GM10248 (cell line): ENCODE measurements around the gene LYZL6.

Source experiments
- CTCF ChIA-PET: fragments of 300-600 bp; sonication (Branson Sonifier 250); formaldehyde crosslinking; extraction: SDS; loops from one replicate; lab custom pipeline; 2021; ENCODE audit warnings: antibody characterized with exemption; lab: Yijun Ruan, JAX
- POLR2A ChIA-PET: fragments of 350-650 bp; sonication (Branson Sonifier 250); formaldehyde crosslinking; extraction: SDS; loops from one replicate; lab custom pipeline; 2020; ENCODE audit warnings: antibody characterized with exemption; lab: Yijun Ruan, JAX
- DNase-seq: peaks from one replicate; pipeline ENCODE4 v3.0.0; 2012; ENCODE audit errors: extremely low spot score
- TF ChIP-seq, protein P1 (sequence below): IDR thresholded peaks from 2 replicates; pipeline ENCODE4 v1.5.1; 2012; ENCODE audit warnings: mild to moderate bottlenecking, low read depth; ENCODE audit errors: extremely low read depth, missing control alignments, control extremely low read depth

LYZL6 gene

GRCh38 chr17:35892091-35893035 is 51.1 kb downstream of the LYZL6 start:
- peak; percentile 50 for DNase-seq
- TF ChIP-seq, protein P1, sequence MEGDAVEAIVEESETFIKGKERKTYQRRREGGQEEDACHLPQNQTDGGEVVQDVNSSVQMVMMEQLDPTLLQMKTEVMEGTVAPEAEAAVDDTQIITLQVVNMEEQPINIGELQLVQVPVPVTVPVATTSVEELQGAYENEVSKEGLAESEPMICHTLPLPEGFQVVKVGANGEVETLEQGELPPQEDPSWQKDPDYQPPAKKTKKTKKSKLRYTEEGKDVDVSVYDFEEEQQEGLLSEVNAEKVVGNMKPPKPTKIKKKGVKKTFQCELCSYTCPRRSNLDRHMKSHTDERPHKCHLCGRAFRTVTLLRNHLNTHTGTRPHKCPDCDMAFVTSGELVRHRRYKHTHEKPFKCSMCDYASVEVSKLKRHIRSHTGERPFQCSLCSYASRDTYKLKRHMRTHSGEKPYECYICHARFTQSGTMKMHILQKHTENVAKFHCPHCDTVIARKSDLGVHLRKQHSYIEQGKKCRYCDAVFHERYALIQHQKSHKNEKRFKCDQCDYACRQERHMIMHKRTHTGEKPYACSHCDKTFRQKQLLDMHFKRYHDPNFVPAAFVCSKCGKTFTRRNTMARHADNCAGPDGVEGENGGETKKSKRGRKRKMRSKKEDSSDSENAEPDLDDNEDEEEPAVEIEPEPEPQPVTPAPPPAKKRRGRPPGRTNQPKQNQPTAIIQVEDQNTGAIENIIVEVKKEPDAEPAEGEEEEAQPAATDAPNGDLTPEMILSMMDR = no peak
- POLR2A ChIA-PET = interaction anchor here (0.8 kb wide), 1 partner anchor 38 kb away, joined by 3 read pairs; no protein-coding TSS in a partner anchor
- CTCF ChIA-PET = interaction anchor here (1.0 to 1.3 kb wide), 2 partner anchors 12 to 23 kb away, joined by 4 read pairs; partner anchors contain the start of gene CCL5

- DNase-seq = no peak
- TF ChIP-seq, protein P1 = no peak
- ChIA-PET POLR2A (interaction anchor here (0.7 kb wide), 1 partner anchor 65 kb away, joined by 3 read pairs; no protein-coding TSS in a partner anchor), CTCF (interaction anchor here (1.1 to 4.4 kb wide), 2 partner anchors 11 to 30 kb away, joined by 3 to 17 read pairs; partner anchors contain the start of gene CCL5)
These were observed 52.2 kb downstream of the LYZL6 start for GRCh38 chr17:35891269-35891668.

- ChIA-PET CTCF (interaction anchor here (1.1 to 4.4 kb wide), 2 partner anchors 10 to 30 kb away, joined by 3 to 17 read pairs; partner anchors contain the start of gene CCL5), POLR2A (interaction anchor here (0.7 to 0.8 kb wide), 2 partner anchors 10 to 65 kb away, joined by 3 to 4 read pairs; no protein-coding TSS in a partner anchor)
- TF ChIP-seq, protein P1 = no peak
- peak; percentile 50 for DNase-seq
These were observed 52.7 kb downstream of the LYZL6 start for GRCh38 chr17:35890774-35891155.

DNA sequence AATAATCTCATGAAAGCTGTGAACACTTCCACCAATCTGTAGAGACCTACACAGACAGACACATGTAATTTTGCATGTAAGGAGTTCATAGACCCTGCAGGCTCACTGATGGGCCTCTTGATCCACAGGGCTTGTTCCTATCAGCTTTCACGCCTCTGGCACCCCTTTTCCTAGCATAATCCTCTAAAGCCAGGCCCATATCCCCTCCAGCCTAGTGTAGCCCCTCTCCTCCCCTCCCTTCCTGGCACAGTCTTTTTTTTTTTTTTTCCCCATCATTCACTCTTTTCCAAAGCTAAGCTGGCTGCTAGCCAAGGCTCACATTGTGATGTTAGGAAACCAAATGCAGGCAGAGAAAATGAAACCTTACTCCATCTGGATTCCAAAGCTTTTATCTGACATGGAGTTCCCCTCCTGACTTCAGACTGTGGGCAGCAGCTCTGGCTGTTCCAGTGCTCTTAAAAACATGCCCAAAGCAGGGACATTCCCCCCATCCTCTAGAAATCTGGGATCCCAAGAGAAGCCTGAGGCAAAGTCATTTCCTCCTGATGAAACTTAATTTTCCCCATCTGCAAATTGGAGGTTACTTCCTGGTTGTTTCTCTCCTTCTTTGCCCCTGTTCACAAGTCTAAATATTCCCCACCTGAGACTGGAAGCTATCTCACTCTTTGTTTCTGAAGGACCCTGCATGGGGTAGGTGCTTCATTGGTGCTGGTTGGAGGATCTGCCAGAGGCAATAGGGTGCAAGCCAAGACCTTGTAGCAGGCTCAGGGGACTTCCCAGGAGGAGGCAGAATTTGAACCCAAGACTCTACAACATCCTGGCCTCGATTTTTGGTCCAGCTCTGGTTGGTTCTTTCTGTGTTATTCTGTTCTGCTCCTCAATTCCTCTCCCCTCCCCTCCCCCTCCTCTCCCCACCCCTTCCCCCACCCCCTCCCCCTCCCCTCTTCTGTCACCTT is 53.4 kb downstream of the LYZL6 start:
- no peak for DNase-seq
- POLR2A ChIA-PET = interaction anchor here (0.8 kb wide), 1 partner anchor 9 kb away, joined by 4 read pairs; no protein-coding TSS in a partner anchor
- TF ChIP-seq, protein P1 = no peak
- CTCF ChIA-PET = interaction anchor here (1.1 to 4.4 kb wide), 4 partner anchors 10 to 42 kb away, joined by 3 to 17 read pairs (median 4); partner anchors contain the start of gene CCL5

DNA sequence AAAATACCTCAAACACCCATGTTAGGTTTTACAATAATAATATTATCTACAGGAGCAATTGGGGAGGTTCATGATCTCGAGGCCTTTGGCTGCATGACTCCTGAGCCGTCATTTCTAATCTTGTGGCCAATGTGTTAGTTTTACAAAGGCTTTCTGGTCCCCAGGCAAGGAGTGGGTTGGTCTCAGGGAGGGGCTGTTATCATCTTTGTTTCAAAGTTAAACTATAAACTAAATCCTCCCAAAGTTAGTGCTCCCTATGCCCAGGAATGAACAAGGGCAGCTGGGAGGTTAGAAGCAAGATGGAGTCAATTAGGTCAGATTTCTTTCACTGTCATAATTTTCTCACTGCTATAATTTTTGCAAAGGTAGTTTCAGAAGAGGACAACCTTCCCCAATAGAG is 54.3 kb downstream of the LYZL6 start:
- ChIA-PET CTCF (interaction anchor here (1.5 to 4.4 kb wide), 3 partner anchors 9 to 41 kb away, joined by 3 to 17 read pairs (median 4); partner anchors contain the start of gene CCL5), POLR2A (no interaction called here)
- TF ChIP-seq, protein P1 = no peak
- no peak for DNase-seq
